Measurements from ENCODE around the gene PCSK5. TPM values are rescaled to one million over a fixed set of nuclear protein-coding genes. Genes with fewer than 3 reads are reported as not detected.

Gene PCSK5
- total RNA-seq, 1 donor from 2014 or later: 8.9 TPM

GRCh38 chr9:76037587-76038225 lies 147.2 kb downstream of the PCSK5 start:
- H3K9me3 Mint-ChIP-seq (ENCODE audit: low read depth): no peaks in the 10 kb centered on the region
- no peak overlapping the region for H3K27ac Mint-ChIP-seq (ENCODE audit: unreplicated experiment)
- H3K4me3 Mint-ChIP-seq (ENCODE audit: unreplicated experiment): no peak overlapping the region
- no peak for TF ChIP-seq CTCF (IDR thresholded peaks at IDR 0.05)
- peaks cover 15% of the 10 kb centered on the region for H3K36me3 Mint-ChIP-seq (ENCODE audit: low read depth)
- no peak for DNase-seq (ENCODE audit: low spot score)
- peaks cover 2% of the 10 kb centered on the region for H3K4me1 Mint-ChIP-seq (ENCODE audit: low read depth)
- no peaks in the 10 kb centered on the region for H3K27me3 Mint-ChIP-seq (ENCODE audit: low read depth)

GRCh38 chr9:76038431-76038830 lies 148.0 kb downstream of the PCSK5 start:
- Mint-ChIP-seq H3K9me3 (ENCODE audit: low read depth) (no peaks in the 10 kb centered on the region), H3K4me1 (ENCODE audit: low read depth) (no peaks in the 10 kb centered on the region), H3K27me3 (ENCODE audit: low read depth) (no peaks in the 10 kb centered on the region), H3K36me3 (ENCODE audit: low read depth) (peaks cover 15% of the 10 kb centered on the region), H3K4me3 (ENCODE audit: unreplicated experiment) (no peak overlapping the region), H3K27ac (ENCODE audit: unreplicated experiment) (no peak overlapping the region)
- no peak for DNase-seq (ENCODE audit: low spot score)
- no peak for TF ChIP-seq CTCF (IDR thresholded peaks at IDR 0.05)

- Mint-ChIP-seq H3K4me3 (ENCODE audit: unreplicated experiment) (no peak overlapping the region), H3K27me3 (ENCODE audit: low read depth) (no peaks in the 10 kb centered on the region), H3K4me1 (ENCODE audit: low read depth) (peaks cover 15% of the 10 kb centered on the region), H3K36me3 (ENCODE audit: low read depth) (peaks cover 2% of the 10 kb centered on the region), H3K9me3 (ENCODE audit: low read depth) (no peaks in the 10 kb centered on the region), H3K27ac (ENCODE audit: unreplicated experiment) (no peak overlapping the region)
- DNase-seq (ENCODE audit: low spot score): no peak
- TF ChIP-seq CTCF (IDR thresholded peaks at IDR 0.05): no peak
These were observed 153.9 kb downstream of the PCSK5 start for GRCh38 chr9:76044266-76044819.

- Mint-ChIP-seq H3K27ac (ENCODE audit: unreplicated experiment) (no peak overlapping the region), H3K4me1 (ENCODE audit: low read depth) (peaks cover 15% of the 10 kb centered on the region), H3K4me3 (ENCODE audit: unreplicated experiment) (no peak overlapping the region), H3K27me3 (ENCODE audit: low read depth) (no peaks in the 10 kb centered on the region), H3K9me3 (ENCODE audit: low read depth) (no peaks in the 10 kb centered on the region), H3K36me3 (ENCODE audit: low read depth) (peaks cover 2% of the 10 kb centered on the region)
- TF ChIP-seq CTCF (IDR thresholded peaks at IDR 0.05): no peak
- no peak for DNase-seq (ENCODE audit: low spot score)
These were observed 154.7 kb downstream of the PCSK5 start for GRCh38 chr9:76045221-76045620.

- Mint-ChIP-seq H3K4me1 (ENCODE audit: low read depth) (peaks cover 12% of the 10 kb centered on the region), H3K9me3 (ENCODE audit: low read depth) (peaks cover 4% of the 10 kb centered on the region), H3K27me3 (ENCODE audit: low read depth) (no peaks in the 10 kb centered on the region), H3K4me3 (ENCODE audit: unreplicated experiment) (no peak overlapping the region), H3K36me3 (ENCODE audit: low read depth) (peaks cover 7% of the 10 kb centered on the region), H3K27ac (ENCODE audit: unreplicated experiment) (no peak overlapping the region)
- TF ChIP-seq CTCF (IDR thresholded peaks at IDR 0.05): no peak
- no peak for DNase-seq (ENCODE audit: low spot score)
These were observed 158.9 kb downstream of the PCSK5 start for GRCh38 chr9:76049341-76049740.
